ENCODE measurements around the gene HDAC7. TPM values are rescaled to one million over a fixed set of nuclear protein-coding genes. Genes with fewer than 3 reads are reported as not detected.

Gene HDAC7
- total and polyA plus RNA-seq, 2 experiments from 2014 or later: 41.3 to 60.1 TPM

DNA sequence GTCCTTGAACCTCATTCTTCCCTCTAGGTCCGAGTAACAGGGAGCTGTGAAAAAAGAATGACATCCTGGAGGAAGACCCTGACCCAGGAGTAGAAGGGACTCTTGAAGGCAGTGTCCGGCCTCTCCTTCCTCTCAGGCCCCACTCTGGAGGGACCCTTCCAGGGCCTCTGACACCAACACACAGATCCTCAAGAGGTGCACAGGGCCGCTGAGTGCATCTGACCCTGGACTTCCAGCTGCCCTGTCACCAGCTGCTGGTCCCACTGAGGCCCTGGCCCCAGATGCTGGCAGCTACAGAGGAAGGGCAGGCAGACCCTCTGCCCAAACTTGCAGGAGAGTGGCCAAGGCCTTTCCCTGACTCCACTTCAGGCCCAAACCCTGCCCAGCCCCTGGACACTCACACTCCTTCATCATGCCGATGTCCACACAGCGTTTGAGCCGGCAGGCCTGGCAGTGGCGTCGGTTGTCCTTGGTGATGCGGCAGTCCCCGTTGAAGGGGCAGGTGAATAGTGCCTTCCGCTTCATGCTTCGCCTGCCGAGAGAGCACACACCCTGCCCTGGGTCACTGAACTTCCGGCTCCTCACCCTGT is 45.0 kb upstream of the HDAC7 start:
- Mint-ChIP-seq H3K4me1 (no peaks in the 10 kb centered on the region), H3K36me3 (ENCODE audit: low read depth) (no peaks in the 10 kb centered on the region)
- TF ChIP-seq JUNB (IDR thresholded peaks at IDR 0.05; ENCODE audit: unreplicated experiment) (no peak), CTCF (conservative IDR thresholded peaks at IDR 0.05; ENCODE audit: low read depth in 2 of 2) (no peak), EZH2 (IDR thresholded peaks at IDR 0.05; ENCODE audit: low read depth, unreplicated experiment) (no peak), ZNF331 (CRISPR knock-in tag; IDR thresholded peaks at IDR 0.05; ENCODE audit: low read depth) (no peak), POLR2AphosphoS5 (IDR thresholded peaks at IDR 0.05; ENCODE audit: low read depth) (no peak), STAT1 (IDR thresholded peaks at IDR 0.05; ENCODE audit: unreplicated experiment) (no peak), EZH2phosphoT487 (IDR thresholded peaks at IDR 0.05; ENCODE audit: unreplicated experiment) (no peak), ZNF114 (CRISPR knock-in tag; IDR thresholded peaks at IDR 0.05) (no peak), NANOG (IDR thresholded peaks at IDR 0.05; ENCODE audit: borderline replicate concordance) (no peak), CREB1 (CRISPR knock-in tag; IDR thresholded peaks at IDR 0.05; ENCODE audit: low read depth) (no peak)
- TF ChIP-seq, protein P1, sequence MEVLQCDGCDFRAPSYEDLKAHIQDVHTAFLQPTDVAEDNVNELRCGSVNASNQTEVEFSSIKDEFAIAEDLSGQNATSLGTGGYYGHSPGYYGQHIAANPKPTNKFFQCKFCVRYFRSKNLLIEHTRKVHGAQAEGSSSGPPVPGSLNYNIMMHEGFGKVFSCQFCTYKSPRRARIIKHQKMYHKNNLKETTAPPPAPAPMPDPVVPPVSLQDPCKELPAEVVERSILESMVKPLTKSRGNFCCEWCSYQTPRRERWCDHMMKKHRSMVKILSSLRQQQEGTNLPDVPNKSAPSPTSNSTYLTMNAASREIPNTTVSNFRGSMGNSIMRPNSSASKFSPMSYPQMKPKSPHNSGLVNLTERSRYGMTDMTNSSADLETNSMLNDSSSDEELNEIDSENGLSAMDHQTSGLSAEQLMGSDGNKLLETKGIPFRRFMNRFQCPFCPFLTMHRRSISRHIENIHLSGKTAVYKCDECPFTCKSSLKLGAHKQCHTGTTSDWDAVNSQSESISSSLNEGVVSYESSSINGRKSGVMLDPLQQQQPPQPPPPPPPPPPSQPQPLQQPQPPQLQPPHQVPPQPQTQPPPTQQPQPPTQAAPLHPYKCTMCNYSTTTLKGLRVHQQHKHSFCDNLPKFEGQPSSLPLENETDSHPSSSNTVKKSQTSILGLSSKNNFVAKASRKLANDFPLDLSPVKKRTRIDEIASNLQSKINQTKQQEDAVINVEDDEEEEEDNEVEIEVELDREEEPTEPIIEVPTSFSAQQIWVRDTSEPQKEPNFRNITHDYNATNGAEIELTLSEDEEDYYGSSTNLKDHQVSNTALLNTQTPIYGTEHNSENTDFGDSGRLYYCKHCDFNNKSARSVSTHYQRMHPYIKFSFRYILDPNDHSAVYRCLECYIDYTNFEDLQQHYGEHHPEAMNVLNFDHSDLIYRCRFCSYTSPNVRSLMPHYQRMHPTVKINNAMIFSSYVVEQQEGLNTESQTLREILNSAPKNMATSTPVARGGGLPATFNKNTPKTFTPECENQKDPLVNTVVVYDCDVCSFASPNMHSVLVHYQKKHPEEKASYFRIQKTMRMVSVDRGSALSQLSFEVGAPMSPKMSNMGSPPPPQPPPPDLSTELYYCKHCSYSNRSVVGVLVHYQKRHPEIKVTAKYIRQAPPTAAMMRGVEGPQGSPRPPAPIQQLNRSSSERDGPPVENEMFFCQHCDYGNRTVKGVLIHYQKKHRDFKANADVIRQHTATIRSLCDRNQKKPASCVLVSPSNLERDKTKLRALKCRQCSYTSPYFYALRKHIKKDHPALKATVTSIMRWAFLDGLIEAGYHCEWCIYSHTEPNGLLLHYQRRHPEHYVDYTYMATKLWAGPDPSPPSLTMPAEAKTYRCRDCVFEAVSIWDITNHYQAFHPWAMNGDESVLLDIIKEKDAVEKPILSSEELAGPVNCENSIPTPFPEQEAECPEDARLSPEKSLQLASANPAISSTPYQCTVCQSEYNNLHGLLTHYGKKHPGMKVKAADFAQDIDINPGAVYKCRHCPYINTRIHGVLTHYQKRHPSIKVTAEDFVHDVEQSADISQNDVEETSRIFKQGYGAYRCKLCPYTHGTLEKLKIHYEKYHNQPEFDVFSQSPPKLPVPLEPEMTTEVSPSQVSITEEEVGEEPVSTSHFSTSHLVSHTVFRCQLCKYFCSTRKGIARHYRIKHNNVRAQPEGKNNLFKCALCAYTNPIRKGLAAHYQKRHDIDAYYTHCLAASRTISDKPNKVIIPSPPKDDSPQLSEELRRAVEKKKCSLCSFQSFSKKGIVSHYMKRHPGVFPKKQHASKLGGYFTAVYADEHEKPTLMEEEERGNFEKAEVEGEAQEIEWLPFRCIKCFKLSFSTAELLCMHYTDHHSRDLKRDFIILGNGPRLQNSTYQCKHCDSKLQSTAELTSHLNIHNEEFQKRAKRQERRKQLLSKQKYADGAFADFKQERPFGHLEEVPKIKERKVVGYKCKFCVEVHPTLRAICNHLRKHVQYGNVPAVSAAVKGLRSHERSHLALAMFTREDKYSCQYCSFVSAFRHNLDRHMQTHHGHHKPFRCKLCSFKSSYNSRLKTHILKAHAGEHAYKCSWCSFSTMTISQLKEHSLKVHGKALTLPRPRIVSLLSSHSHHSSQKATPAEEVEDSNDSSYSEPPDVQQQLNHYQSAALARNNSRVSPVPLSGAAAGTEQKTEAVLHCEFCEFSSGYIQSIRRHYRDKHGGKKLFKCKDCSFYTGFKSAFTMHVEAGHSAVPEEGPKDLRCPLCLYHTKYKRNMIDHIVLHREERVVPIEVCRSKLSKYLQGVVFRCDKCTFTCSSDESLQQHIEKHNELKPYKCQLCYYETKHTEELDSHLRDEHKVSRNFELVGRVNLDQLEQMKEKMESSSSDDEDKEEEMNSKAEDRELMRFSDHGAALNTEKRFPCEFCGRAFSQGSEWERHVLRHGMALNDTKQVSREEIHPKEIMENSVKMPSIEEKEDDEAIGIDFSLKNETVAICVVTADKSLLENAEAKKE (CRISPR knock-in tag; IDR thresholded peaks at IDR 0.05): no peak
- TF ChIP-seq, protein P2, sequence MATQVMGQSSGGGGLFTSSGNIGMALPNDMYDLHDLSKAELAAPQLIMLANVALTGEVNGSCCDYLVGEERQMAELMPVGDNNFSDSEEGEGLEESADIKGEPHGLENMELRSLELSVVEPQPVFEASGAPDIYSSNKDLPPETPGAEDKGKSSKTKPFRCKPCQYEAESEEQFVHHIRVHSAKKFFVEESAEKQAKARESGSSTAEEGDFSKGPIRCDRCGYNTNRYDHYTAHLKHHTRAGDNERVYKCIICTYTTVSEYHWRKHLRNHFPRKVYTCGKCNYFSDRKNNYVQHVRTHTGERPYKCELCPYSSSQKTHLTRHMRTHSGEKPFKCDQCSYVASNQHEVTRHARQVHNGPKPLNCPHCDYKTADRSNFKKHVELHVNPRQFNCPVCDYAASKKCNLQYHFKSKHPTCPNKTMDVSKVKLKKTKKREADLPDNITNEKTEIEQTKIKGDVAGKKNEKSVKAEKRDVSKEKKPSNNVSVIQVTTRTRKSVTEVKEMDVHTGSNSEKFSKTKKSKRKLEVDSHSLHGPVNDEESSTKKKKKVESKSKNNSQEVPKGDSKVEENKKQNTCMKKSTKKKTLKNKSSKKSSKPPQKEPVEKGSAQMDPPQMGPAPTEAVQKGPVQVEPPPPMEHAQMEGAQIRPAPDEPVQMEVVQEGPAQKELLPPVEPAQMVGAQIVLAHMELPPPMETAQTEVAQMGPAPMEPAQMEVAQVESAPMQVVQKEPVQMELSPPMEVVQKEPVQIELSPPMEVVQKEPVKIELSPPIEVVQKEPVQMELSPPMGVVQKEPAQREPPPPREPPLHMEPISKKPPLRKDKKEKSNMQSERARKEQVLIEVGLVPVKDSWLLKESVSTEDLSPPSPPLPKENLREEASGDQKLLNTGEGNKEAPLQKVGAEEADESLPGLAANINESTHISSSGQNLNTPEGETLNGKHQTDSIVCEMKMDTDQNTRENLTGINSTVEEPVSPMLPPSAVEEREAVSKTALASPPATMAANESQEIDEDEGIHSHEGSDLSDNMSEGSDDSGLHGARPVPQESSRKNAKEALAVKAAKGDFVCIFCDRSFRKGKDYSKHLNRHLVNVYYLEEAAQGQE (IDR thresholded peaks at IDR 0.05; ENCODE audit: unreplicated experiment): no peak
- TF ChIP-seq, protein P3, sequence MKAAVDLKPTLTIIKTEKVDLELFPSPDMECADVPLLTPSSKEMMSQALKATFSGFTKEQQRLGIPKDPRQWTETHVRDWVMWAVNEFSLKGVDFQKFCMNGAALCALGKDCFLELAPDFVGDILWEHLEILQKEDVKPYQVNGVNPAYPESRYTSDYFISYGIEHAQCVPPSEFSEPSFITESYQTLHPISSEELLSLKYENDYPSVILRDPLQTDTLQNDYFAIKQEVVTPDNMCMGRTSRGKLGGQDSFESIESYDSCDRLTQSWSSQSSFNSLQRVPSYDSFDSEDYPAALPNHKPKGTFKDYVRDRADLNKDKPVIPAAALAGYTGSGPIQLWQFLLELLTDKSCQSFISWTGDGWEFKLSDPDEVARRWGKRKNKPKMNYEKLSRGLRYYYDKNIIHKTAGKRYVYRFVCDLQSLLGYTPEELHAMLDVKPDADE (IDR thresholded peaks at IDR 0.05): no peak

More for the DNA sequence above, 45.0 kb upstream of the HDAC7 start:
- no peak overlapping the region for H3K27ac ChIP-seq (ENCODE audit: low read depth)
- no peaks in the 10 kb centered on the region for H3K4me1 ChIP-seq (ENCODE audit: insufficient read depth)
- no peaks in the 10 kb centered on the region for H3K79me2 ChIP-seq (replicated peaks; ENCODE audit: insufficient read depth)
- no peaks in the 10 kb centered on the region for H3K36me3 ChIP-seq (ENCODE audit: insufficient read depth)
- Mint-ChIP-seq H3K27ac (no peak overlapping the region), H3K9me3 (no peaks in the 10 kb centered on the region; the same call in 2 of the 3 replicates), H3K4me3 (no peak overlapping the region), H3K27me3 (ENCODE audit: insufficient read depth, low read depth, poor library complexity) (peaks cover 4% of the 10 kb centered on the region)
- H3K9me2 ChIP-seq (ENCODE audit: insufficient read depth): 0 out of 2 replicates have a peak, but pooled peaks cover 3% of the 10 kb centered on the region
- H2AFZ ChIP-seq: no peak overlapping the region
- H3K4me3 ChIP-seq: no peak overlapping the region
- H3K27me3 ChIP-seq (ENCODE audit: insufficient read depth): no peaks in the 10 kb centered on the region
- H4K20me1 ChIP-seq (replicated peaks; ENCODE audit: insufficient read depth): no peaks in the 10 kb centered on the region; the same call in 1 of the 2 replicates
- ATAC-seq (no peak), DNase-seq (ENCODE audit: low spot score) (no peak)
- H3F3A ChIP-seq (replicated peaks; ENCODE audit: low read depth): no peaks in the 10 kb centered on the region
- no peak overlapping the region for H3K4me2 ChIP-seq

Measured in GM23338 (cell line).